Activated B cell treated with CpG ODN at 0.5 μM for 24 hours (primary cell): ENCODE measurements around the gene CLPTM1. TPM values are rescaled to one million over a fixed set of nuclear protein-coding genes. Genes with fewer than 3 reads are reported as not detected.

Experiments used
- ATAC-seq: fragments of 200-7000 bp; cut with Tn5 transposase; one replicate; pipeline ENCODE4 v1.10.0; 2021; ENCODE audit warnings: low read depth, mild to moderate bottlenecking, moderate library complexity
- CTCF ChIA-PET: fragments of 350-600 bp; sonication (Branson Sonifier 250); formaldehyde crosslinking; loops from one replicate; lab custom pipeline; 2021; ENCODE audit warnings: antibody characterized with exemption; lab: Charles Lee
- POLR2A ChIA-PET: fragments of 350-600 bp; sonication (Branson Sonifier 250); formaldehyde crosslinking; loops from one replicate; lab custom pipeline; 2021; ENCODE audit warnings: antibody characterized with exemption; lab: Charles Lee
- DNase-seq: peaks from one replicate; pipeline ENCODE4 v3.0.0; 2022
- H3K27ac Mint-ChIP-seq: one replicate; pipeline ENCODE4 v1.8.0; 2020; ENCODE audit warnings: mixed read lengths
- H3K27me3 Mint-ChIP-seq: one replicate; pipeline ENCODE4 v1.8.0; 2021; ENCODE audit warnings: mixed read lengths
- H3K36me3 Mint-ChIP-seq: one replicate; pipeline ENCODE4 v1.8.0; 2021; ENCODE audit warnings: low read depth, mixed read lengths
- H3K4me1 Mint-ChIP-seq: one replicate; pipeline ENCODE4 v1.8.0; 2021; ENCODE audit warnings: mixed read lengths
- H3K4me3 Mint-ChIP-seq: one replicate; pipeline ENCODE4 v1.8.0; 2020; ENCODE audit warnings: mild to moderate bottlenecking, mixed read lengths
- H3K9me3 Mint-ChIP-seq: one replicate; pipeline ENCODE4 v1.8.0; 2020; ENCODE audit warnings: mixed read lengths
- intact Hi-C: fragments of 100-400 bp; cut with micrococcal nuclease; formaldehyde crosslinking; loops from one replicate; pipeline ENCODE4 v1.15.1; 2024
- total RNA-seq: library from RNA; stranded (reverse); gene quantifications from 2 replicates; pipeline ENCODE4 v1.2.3, GENCODE V29; 2022
- TF ChIP-seq, protein P1 (sequence below): fragments of 200-600 bp; IDR thresholded peaks from one replicate; pipeline ENCODE4 v1.8.0; 2022; ENCODE audit warnings: antibody characterized with exemption, mild to moderate bottlenecking

The CLPTM1 gene
- total RNA-seq, 1 donor from 2014 or later: 92.1 TPM

DNA sequence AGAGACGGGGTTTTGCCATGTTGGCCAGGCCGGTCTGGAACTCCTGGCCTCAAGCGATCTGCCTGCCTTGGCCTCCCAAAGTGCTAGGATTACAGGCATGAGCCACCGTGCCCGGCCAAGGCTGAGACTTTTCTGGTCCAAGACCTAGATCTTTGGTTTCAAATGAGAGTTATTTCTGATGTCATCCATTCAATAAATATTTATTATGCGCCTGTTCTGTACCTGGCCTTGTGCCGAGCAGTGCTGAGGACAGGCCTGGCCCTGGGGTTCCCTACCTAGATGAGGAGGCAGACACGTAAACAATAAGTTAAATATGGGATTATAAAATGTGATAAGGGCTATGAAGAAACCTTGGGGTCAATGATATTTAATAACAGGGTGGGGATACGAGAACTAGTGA, 50.6 kb downstream of the CLPTM1 start:
- ChIA-PET CTCF (no interaction called here), POLR2A (no interaction called here)
- ATAC-seq: no peak
- peaks cover 59% of the 10 kb centered on the region for H3K36me3 Mint-ChIP-seq
- no peaks in the 10 kb centered on the region for H3K27me3 Mint-ChIP-seq
- DNase-seq: no peak
- TF ChIP-seq, protein P1, sequence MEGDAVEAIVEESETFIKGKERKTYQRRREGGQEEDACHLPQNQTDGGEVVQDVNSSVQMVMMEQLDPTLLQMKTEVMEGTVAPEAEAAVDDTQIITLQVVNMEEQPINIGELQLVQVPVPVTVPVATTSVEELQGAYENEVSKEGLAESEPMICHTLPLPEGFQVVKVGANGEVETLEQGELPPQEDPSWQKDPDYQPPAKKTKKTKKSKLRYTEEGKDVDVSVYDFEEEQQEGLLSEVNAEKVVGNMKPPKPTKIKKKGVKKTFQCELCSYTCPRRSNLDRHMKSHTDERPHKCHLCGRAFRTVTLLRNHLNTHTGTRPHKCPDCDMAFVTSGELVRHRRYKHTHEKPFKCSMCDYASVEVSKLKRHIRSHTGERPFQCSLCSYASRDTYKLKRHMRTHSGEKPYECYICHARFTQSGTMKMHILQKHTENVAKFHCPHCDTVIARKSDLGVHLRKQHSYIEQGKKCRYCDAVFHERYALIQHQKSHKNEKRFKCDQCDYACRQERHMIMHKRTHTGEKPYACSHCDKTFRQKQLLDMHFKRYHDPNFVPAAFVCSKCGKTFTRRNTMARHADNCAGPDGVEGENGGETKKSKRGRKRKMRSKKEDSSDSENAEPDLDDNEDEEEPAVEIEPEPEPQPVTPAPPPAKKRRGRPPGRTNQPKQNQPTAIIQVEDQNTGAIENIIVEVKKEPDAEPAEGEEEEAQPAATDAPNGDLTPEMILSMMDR: no peak
- H3K4me1 Mint-ChIP-seq: peaks cover 44% of the 10 kb centered on the region
- intact Hi-C loops: no loop called here
- no peak overlapping the region for H3K27ac Mint-ChIP-seq
- no peak overlapping the region for H3K4me3 Mint-ChIP-seq
- H3K9me3 Mint-ChIP-seq: no peaks in the 10 kb centered on the region

DNA sequence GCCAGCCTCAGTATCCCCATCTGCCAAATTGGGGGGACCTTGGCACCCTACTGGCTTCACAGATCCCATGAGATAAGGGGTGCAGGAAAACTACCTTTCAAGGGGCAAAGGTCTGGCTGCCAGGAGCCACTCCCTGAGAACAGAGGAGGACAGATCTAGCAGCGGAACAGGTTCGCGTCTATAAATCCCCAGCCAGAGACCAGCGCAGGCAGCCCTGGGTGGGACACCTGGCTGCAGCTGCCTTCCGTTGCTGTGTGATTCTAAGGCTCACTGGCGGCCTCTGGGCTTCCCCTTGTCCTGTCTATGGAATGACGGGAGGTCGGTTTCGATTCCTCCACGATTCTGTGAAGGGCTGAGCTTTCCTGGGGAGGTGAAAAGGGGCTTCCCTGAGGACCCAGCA, 53.4 kb downstream of the CLPTM1 start:
- peaks cover 26% of the 10 kb centered on the region for H3K4me1 Mint-ChIP-seq
- DNase-seq (no peak), ATAC-seq (no peak)
- H3K27me3 Mint-ChIP-seq: no peaks in the 10 kb centered on the region
- intact Hi-C loops: no loop called here
- POLR2A ChIA-PET: interaction anchor here (0.6 to 1.8 kb wide), 3 partner anchors 30 to 64 kb away, joined by 3 to 8 read pairs (median 7); partner anchors contain the start of gene CLASRP
- TF ChIP-seq, protein P1: no peak
- H3K9me3 Mint-ChIP-seq: no peaks in the 10 kb centered on the region
- CTCF ChIA-PET: no interaction called here
- H3K36me3 Mint-ChIP-seq: peaks cover 60% of the 10 kb centered on the region
- no peak overlapping the region for H3K27ac Mint-ChIP-seq
- no peak overlapping the region for H3K4me3 Mint-ChIP-seq

DNA sequence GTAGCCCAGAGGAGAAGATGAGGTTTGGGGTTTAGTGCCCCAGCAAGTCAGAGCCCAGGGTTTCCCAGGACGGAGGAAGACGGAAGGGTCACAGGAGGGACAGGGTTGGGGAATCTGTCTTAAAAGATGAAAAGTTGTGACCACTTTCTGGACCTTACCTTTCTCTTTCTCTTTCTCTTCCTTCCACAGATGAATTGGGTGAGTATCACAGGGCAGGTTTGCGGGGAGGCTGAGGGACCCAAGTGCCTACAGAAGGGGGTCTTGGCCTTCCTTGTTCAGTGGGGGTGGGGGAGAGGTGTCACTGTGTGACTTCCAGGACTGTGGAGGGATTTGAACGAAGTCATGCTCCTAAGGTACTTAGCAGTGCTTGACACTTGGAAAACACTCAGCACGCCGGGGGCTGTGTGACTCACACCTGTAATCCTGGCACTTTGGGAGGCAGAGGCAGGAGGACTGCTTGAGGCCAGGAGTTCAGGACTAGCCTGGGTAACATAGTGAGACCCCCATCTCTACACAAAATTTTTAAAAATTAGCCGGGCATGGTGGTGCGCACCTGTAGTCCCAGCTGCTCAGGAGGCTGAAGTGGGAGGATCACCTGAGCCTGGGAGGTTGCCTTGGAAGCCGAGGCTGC, 54.6 kb downstream of the CLPTM1 start:
- Mint-ChIP-seq H3K4me1 (peaks cover 26% of the 10 kb centered on the region), H3K27me3 (no peaks in the 10 kb centered on the region), H3K9me3 (no peaks in the 10 kb centered on the region), H3K36me3 (peaks cover 70% of the 10 kb centered on the region), H3K27ac (no peak overlapping the region), H3K4me3 (no peak overlapping the region)
- TF ChIP-seq, protein P1: no peak
- no peak for DNase-seq
- POLR2A ChIA-PET: interaction anchor here (0.6 to 1.2 kb wide), 3 partner anchors 8 to 73 kb away, joined by 4 to 7 read pairs (median 6); no protein-coding TSS in a partner anchor
- intact Hi-C loops: no loop called here
- CTCF ChIA-PET: no interaction called here
- no peak for ATAC-seq

DNA sequence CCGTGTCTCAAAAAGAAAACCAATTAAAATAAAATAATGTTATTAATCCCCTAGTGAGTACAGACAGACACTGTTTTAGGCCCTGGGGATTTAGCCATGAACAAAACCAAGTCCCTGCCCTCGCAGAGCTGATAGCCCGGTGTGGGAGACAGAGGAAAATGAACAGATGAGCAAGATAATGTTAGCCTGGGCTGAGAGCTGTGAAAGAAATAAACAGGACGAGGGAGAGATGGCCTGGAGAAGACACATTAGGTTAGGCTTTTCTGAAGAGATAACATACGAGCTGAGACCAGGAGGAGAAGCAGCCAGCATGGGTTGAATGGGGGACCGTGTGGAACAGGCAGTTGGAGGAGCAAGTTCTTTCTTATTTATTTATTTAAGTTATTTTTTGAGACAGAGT, 55.1 kb downstream of the CLPTM1 start:
- peak overlapping the region; percentile 6 for H3K27ac Mint-ChIP-seq
- CTCF ChIA-PET: no interaction called here
- no peaks in the 10 kb centered on the region for H3K27me3 Mint-ChIP-seq
- peaks cover 67% of the 10 kb centered on the region for H3K36me3 Mint-ChIP-seq
- H3K4me1 Mint-ChIP-seq: peaks cover 21% of the 10 kb centered on the region
- ATAC-seq (no peak), DNase-seq (no peak)
- H3K9me3 Mint-ChIP-seq: no peaks in the 10 kb centered on the region
- POLR2A ChIA-PET: interaction anchor here (0.6 to 1.2 kb wide), 4 partner anchors 8 to 73 kb away, joined by 3 to 7 read pairs (median 5); no protein-coding TSS in a partner anchor
- intact Hi-C loops: no loop called here
- no peak overlapping the region for H3K4me3 Mint-ChIP-seq
- TF ChIP-seq, protein P1: no peak

DNA sequence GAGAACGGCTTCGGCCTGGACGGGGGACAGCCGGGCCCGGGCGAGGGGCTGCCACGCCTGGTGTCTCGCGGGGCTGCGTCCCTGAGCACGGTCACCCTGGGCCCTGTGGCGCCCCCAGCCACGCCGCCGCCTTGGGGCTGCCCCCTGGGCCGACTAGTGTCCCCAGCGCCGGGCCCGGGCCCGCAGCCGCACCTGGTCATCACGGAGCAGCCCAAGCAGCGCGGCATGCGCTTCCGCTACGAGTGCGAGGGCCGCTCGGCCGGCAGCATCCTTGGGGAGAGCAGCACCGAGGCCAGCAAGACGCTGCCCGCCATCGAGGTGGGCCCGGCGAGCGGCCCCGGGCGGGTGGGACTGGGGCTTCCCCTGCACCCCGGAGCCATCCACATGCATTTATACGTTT, 56.8 kb downstream of the CLPTM1 start:
- ATAC-seq (no peak), DNase-seq (no peak)
- Mint-ChIP-seq H3K27ac (no peak overlapping the region), H3K27me3 (no peaks in the 10 kb centered on the region), H3K36me3 (peaks cover 62% of the 10 kb centered on the region), H3K9me3 (no peaks in the 10 kb centered on the region), H3K4me3 (no peak overlapping the region), H3K4me1 (peaks cover 24% of the 10 kb centered on the region)
- TF ChIP-seq, protein P1: no peak
- POLR2A ChIA-PET: interaction anchor here (2.0 kb wide), 1 partner anchor 10 kb away, joined by 8 read pairs; the partner anchor contains the start of gene RELB
- intact Hi-C loops: no loop called here
- CTCF ChIA-PET: no interaction called here
